Measurements from ENCODE around the gene CLEC2B. TPM values are rescaled to one million over a fixed set of nuclear protein-coding genes. Genes with fewer than 3 reads are reported as not detected.

The CLEC2B gene
- total RNA-seq, 1 donor from 2014 or later = not detected

DNA sequence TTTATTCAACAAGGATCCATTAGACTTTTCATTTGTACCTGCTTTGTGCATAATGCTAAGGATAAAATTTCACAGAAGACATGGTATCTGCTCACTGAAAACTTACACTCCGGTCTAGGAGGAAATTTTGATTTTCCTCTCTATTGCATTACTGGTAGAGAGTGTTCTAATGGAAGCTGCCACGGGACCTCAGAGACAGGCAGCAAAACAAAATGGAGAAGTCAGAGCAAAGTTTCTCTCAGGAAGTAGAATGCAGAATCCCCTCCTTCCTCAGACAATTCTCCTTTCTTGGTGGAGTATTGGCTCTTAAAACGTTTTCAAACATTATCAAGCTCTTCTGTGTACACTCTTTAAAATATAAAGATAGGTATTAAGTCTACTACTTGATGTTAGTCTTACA is 12.3 kb downstream of the CLEC2B start:
- Mint-ChIP-seq H3K27me3 (ENCODE audit: low read depth) (no peaks in the 10 kb centered on the region), H3K4me1 (no peaks in the 10 kb centered on the region), H3K4me3 (no peak overlapping the region), H3K36me3 (no peaks in the 10 kb centered on the region), H3K27ac (no peak overlapping the region), H3K9me3 (no peaks in the 10 kb centered on the region)
- DNase-seq (ENCODE audit: low spot score in 2 of 2, unreplicated experiment in 2 of 2) = no peak
- TF ChIP-seq, protein P1, sequence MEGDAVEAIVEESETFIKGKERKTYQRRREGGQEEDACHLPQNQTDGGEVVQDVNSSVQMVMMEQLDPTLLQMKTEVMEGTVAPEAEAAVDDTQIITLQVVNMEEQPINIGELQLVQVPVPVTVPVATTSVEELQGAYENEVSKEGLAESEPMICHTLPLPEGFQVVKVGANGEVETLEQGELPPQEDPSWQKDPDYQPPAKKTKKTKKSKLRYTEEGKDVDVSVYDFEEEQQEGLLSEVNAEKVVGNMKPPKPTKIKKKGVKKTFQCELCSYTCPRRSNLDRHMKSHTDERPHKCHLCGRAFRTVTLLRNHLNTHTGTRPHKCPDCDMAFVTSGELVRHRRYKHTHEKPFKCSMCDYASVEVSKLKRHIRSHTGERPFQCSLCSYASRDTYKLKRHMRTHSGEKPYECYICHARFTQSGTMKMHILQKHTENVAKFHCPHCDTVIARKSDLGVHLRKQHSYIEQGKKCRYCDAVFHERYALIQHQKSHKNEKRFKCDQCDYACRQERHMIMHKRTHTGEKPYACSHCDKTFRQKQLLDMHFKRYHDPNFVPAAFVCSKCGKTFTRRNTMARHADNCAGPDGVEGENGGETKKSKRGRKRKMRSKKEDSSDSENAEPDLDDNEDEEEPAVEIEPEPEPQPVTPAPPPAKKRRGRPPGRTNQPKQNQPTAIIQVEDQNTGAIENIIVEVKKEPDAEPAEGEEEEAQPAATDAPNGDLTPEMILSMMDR (IDR thresholded peaks at IDR 0.05; ENCODE audit: unreplicated experiment) = no peak

DNA sequence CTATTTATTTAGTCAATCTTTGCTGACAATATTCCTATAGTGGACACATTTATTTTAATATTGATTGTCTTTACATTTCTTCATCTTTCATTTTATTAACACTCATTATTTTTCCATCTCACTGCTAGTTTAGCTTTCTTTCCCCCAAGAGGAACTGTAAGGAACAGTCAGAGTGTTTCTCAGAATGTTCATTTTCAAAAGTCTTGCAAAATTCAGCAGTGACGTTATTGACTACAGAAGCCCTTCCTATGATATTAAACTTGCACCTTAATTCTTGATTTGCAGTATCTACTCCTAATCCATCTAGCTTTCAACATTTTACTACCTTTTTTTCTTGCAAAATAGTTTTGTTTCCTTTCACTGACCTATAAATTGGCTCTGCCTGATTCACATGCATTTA is 13.0 kb downstream of the CLEC2B start:
- Mint-ChIP-seq H3K27me3 (ENCODE audit: low read depth) (no peaks in the 10 kb centered on the region), H3K36me3 (no peaks in the 10 kb centered on the region), H3K27ac (no peak overlapping the region), H3K9me3 (no peaks in the 10 kb centered on the region), H3K4me3 (no peak overlapping the region), H3K4me1 (no peaks in the 10 kb centered on the region)
- no peak for DNase-seq (ENCODE audit: low spot score in 2 of 2, unreplicated experiment in 2 of 2)
- TF ChIP-seq, protein P1 (IDR thresholded peaks at IDR 0.05; ENCODE audit: unreplicated experiment) = no peak

DNA sequence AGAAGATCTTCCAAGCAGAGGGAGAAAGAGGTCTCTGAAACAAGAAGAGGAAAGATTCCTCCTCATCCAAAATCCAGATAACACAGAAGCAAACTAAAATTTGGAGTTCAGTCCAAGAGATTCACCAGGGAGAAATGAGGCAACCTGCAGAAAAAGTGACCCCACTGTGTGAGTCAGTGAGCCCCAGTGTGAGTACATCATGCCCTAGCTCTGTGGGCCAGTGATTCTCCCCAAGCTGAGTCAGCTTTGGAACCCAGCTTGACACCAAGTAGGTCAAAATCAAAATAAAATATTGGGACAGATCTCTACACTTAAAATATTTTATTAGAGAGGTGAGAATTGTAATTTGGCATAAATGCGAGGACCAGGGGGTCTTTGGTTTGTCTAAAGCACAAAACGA is 17.2 kb downstream of the CLEC2B start:
- H3K27ac Mint-ChIP-seq = no peak overlapping the region
- no peaks in the 10 kb centered on the region for H3K27me3 Mint-ChIP-seq (ENCODE audit: low read depth)
- TF ChIP-seq, protein P1 (IDR thresholded peaks at IDR 0.05; ENCODE audit: unreplicated experiment) = no peak
- DNase-seq (ENCODE audit: low spot score in 2 of 2, unreplicated experiment in 2 of 2) = no peak
- peaks cover 6% of the 10 kb centered on the region for H3K9me3 Mint-ChIP-seq
- H3K36me3 Mint-ChIP-seq = no peaks in the 10 kb centered on the region
- H3K4me3 Mint-ChIP-seq = no peak overlapping the region
- no peaks in the 10 kb centered on the region for H3K4me1 Mint-ChIP-seq

DNA sequence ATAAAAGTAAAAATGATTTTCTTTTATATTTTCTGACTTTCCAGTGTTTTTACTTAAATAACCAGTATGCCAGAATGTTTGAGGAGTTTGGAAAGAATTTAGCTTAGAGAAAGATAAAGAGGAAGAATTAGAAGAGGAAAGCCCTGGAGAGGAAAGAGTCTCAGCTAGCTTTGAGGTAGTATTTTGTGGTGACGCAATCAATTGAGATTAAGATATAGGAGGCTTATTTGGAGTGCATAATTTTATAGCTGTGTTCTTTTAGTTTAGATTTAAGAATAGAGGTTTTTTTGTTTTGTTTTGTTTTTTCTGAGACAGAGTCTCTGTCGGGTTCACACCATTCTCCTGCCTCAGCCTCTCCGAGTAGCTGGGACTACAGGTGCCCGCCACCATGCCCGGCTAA is 18.1 kb downstream of the CLEC2B start:
- H3K27me3 Mint-ChIP-seq (ENCODE audit: low read depth) = peaks cover 4% of the 10 kb centered on the region
- no peaks in the 10 kb centered on the region for H3K4me1 Mint-ChIP-seq
- peaks cover 12% of the 10 kb centered on the region for H3K9me3 Mint-ChIP-seq
- H3K27ac Mint-ChIP-seq = no peak overlapping the region
- TF ChIP-seq, protein P1 (IDR thresholded peaks at IDR 0.05; ENCODE audit: unreplicated experiment) = no peak
- no peaks in the 10 kb centered on the region for H3K36me3 Mint-ChIP-seq
- no peak for DNase-seq (ENCODE audit: low spot score in 2 of 2, unreplicated experiment in 2 of 2)
- H3K4me3 Mint-ChIP-seq = no peak overlapping the region

DNA sequence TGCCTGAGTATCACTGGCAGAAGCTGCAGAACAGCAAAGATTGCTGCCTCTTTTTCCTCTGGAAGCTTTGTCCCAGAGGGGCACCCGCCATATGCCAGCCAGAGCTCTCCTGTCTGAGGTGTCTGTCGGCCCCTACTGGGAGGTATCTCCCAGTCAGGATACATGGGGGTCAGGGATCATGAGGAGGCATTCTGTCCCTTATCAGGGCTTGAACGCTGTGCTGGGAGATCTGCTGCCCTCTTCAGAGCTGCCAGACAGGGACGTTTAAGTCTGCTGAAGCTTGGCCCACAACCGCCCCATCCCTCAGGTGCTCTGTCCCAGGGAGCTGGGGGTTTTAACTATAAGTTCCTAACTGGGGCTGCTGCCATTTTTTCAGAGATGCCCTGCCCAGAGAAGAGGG is 20.3 kb downstream of the CLEC2B start:
- H3K4me1 Mint-ChIP-seq = no peaks in the 10 kb centered on the region
- TF ChIP-seq, protein P1 (IDR thresholded peaks at IDR 0.05; ENCODE audit: unreplicated experiment) = no peak
- peaks cover 15% of the 10 kb centered on the region for H3K27me3 Mint-ChIP-seq (ENCODE audit: low read depth)
- no peak for DNase-seq (ENCODE audit: low spot score in 2 of 2, unreplicated experiment in 2 of 2)
- no peak overlapping the region for H3K4me3 Mint-ChIP-seq
- no peak overlapping the region for H3K27ac Mint-ChIP-seq
- no peaks in the 10 kb centered on the region for H3K36me3 Mint-ChIP-seq
- H3K9me3 Mint-ChIP-seq = peaks cover 12% of the 10 kb centered on the region

DNA sequence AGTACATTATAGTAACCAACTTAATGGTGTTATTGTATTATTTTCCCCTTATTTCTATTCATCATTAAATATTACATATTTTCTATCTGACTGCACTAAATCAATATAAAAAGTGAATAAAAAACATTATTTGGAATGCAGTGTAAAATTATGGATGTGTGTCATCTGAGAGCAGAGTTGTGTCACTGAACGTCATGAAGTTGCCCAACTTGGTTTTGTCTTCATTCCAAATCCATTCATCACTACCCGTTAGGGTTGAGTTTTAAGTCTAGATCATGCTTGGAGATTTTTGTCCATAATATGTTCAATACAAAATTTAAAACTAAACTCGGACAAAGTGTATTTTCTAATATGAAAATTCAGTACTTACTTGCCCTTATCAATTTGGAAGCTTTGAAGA is 25.7 kb downstream of the CLEC2B start:
- Mint-ChIP-seq H3K27me3 (ENCODE audit: low read depth) (peaks cover 15% of the 10 kb centered on the region), H3K4me1 (no peaks in the 10 kb centered on the region), H3K36me3 (no peaks in the 10 kb centered on the region), H3K27ac (no peak overlapping the region), H3K9me3 (peaks cover 12% of the 10 kb centered on the region), H3K4me3 (no peak overlapping the region)
- no peak for DNase-seq (ENCODE audit: low spot score in 2 of 2, unreplicated experiment in 2 of 2)
- TF ChIP-seq, protein P1 (IDR thresholded peaks at IDR 0.05; ENCODE audit: unreplicated experiment) = no peak
